HS-5 (cell line): ENCODE measurements around the gene SPEF1.

Source experiments
- DNase-seq: peaks from one replicate; pipeline ENCODE4 v3.0.0-alpha.2; 2012; ENCODE audit warnings: low read depth

SPEF1 gene

DNA sequence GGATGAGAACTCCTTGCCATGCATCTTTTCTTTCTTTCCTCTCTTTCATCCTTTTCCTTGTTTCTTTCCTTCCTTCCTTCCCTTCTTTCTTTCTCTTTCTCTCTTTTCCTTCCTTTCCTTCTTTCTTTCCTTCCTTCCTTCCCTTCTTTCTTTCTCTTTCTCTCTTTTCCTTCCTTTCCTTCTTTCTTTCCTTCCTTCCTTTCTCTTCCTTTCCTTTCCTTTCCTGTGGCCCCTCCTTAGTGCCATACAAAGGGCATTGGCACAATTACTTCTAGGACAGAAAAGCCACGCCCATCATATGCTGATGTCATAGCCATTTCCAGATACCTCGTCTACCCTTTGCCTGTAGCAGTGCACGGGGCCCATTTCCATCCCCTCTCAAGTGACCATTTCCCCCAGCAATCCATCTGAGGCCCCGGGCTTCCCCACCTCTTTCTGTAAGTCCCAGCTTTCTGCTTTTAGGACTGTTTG, 7.5 kb upstream of the SPEF1 start:
- DNase-seq, result no peak

DNA sequence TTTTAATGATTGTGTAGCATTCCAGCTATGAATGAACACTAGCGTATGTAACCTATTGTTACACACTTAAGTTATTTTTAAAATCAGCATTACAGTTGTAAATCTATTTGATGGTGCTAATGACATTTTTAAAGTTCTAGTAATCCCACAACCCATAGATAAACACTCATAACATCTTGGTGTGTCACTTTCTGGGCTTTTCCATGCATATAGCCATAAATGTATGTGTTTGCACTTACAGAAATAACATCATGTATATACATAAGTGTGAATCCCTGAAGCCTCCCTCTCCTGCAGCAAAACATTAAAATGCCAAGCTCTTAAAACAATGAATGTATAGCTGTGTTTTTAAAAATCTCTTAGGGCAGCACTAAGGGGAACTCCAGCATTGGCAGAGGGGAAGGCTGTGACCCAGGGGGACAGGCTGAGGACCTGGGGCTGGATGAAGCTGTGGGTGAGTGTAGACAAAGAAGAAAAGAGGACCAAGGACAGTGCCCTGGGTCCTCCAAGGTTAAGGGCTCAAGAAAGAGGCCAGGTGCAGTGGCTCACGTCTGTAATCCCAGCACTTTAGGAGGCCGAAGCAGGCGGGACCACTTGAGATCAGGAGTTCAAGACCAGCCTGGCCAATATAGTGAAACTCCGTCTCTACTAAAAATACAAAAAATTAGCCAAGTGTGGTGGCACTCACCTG, 6.2 kb upstream of the SPEF1 start:
- DNase-seq, result no peak

DNA sequence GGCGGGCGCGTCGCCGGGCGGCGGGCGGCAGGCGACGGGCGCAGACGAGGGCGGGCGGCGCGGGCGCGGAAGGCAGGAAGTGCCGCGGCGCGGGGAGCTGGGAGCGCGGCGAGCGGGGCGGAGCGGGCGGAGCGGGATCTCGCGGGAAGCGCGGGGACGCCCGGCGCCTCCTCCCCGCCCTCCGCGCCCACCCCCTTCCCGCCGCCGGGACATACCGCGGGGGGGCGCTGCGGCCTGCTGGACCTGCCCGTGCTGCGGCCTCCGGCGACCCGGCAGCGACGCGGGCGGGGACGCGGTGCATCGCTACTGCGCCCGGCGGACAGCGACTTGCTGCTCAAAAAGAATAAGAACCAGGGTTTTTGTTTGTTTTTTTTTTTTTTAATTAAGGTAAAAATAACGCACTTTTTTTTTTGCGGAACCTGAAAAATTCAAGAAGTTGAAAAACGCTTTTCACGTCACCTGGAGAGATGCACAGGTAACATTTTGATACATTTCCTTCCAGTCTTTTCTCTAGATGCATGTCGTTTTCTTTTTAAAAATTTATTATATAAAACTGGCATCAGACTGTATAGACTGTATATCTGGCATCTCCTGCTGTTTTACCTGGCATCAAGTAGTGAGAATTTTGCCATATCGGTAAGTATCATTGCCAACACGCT, 5.5 kb upstream of the SPEF1 start, which contains the start of gene CENPB:
TSS of gene CENPB (minus strand) at position 76 of the 659 bp plus-strand sequence. CDS start 257 bp downstream, outside the sequence.
- DNase-seq, result no peak

DNA sequence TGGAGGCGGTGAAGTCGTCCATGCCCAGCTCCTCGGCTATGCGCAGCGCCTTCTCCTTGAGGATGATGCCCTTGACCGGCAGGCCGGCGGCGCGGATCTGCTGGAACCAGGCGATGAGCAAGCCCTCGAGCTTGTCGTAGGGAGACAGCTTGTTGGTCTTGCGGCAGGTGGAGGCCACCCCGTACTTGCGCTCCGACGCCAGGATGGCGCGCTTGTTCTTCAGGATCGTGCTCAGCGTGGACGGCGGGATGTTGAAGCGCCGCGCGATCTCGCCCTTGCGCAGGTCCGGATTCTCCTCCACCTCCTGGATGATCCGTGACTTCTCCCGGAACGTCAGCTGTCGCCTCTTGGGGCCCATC, 4.9 kb upstream of the SPEF1 start:
- DNase-seq, result no peak

DNA sequence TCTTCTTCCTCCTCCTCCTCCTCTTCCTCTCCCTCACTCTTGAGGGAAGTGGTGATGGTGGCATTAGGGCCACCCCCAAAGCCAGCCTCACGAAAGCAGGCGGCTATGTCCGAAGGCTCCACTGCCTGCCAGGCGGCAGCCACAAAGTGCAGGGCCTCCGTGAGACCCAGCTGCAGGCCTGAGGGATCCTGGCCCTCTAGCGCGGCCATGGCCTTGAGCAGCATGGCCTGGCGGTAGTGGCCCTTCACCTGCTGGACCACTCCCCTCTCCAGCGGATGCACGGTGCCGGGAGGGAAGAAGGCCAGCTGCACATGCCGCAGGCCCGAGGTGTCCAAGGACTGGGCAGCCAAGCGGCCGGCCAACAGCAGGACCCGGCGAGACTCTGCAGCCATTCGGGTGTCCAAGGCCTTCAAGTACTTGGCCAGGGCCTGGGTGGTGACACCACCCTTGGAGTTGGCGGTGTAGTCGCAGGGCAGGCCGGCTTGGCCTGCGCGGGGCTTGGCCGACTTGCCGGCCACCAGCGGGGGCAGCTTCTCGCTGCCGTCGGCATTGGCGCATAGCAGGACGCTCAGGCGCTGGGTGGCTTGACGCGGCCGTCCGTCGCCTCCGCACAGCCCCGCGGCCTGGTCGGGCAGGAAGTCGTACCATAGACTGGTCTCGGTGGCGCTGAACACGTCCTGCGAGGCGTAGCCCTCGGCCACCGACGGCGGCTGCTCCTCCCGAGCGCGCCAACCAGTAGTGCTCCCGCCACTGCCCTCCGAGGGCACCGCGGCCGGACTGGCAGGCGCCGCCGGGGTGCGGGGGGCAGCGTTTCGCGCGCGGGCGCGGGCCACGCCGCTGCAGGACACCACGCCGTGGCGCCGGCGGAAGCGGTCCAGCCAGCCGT, 4.2 kb upstream of the SPEF1 start:
- no peak for DNase-seq

DNA sequence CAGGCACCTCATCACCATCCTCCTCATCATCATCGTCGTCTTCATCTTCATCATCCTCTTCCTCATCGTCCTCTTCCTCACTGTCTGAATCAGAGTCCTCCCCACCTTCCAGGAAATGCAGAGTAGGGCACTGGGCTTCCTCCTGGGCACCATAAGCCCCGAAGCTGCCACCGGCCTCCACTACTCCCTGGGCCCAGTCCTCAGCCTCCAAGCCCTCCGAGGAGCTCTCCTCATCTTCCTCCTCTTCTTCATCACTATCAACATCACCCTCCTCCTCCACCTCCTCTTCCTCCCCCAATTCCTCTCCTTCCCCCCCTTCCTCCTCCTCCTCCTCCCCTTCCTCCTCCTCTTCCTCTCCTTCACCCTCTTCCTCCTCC, 3.6 kb upstream of the SPEF1 start:
- DNase-seq, result no peak

DNA sequence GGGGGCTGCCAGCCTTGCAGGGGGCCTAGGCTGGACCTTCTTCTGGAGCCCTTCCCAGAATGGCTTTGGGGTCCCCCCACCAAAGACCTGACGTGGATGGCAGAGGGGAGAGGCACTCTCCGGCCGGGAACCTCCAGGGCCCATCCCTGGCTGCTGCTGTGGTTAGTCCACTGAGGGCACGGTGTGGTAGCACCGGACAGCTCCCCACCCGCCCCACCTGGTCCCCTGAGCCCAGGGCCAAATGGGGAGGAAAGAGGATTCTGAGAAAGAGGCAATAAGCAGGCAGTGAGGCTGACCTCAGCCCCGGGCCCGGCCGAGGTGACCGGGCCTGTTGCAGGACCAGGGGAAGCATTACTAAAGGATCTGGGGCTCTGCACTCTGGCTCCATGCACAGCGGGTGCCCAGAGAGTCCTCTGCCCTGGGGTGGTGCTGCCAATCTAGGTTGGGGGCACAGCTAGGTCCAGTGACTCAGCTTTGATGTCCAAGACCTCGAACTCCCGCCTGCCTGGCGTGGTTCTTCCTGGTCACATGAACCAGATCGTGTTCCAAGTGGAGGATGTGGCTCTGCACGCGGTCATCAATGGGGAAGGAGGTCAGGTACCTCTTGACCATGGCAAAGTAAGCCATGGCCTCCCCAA, 3.1 kb upstream of the SPEF1 start:
- no peak for DNase-seq

DNA sequence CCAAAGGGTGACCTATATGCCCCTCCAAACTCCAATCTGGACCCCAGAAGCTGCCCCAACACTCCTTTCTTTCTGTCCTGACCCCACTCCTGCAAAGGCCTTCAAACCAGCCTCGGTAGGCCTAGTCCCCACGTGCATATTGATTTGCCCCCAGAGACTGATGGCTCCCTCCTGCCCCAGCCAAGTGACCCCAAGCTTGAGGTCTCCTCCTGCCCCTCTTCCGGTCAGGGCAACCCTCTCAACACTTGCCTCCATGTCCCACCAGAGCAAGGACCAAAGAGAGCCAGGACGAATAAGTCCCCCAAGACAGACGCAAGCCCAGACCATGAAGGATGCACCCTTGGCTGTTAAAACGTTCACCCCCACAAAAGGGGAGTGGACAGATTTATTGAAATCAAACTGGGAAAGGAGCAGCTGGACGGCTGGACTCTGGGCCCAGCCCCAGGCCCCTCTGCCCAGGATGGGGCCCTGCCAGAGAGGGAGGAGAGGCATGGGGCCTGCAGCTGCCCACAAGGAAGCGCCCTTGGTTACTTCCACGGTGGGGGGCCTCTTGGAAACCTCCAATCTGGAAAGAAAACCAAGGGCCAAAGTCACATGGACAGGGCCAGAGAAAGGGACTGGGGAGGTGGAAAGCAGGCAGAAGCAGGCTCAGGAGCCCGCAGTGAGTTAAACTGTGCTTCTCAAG, 2.4 kb upstream of the SPEF1 start:
- no peak for DNase-seq

DNA sequence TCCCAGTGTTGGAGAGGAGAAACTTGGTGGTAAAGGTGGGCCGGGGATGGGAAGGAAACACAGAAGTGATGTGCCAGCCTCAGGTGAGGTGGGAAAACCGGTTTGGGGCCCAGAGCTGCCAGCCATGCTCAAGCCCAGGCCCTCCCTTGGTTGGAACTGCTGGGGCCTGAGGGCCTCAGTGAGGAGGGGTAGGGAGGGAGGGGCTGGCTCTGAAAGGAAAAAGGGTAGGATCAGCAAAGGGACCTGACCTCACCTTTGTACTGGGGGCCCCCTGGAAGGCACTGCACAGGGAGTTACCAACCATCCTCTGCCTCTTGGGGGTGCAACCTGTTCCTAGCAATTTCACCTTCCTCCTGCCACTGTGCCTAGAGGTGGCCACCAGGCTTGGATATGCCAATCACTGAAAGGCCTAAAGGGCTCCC, 1.8 kb upstream of the SPEF1 start:
- DNase-seq, result no peak

DNA sequence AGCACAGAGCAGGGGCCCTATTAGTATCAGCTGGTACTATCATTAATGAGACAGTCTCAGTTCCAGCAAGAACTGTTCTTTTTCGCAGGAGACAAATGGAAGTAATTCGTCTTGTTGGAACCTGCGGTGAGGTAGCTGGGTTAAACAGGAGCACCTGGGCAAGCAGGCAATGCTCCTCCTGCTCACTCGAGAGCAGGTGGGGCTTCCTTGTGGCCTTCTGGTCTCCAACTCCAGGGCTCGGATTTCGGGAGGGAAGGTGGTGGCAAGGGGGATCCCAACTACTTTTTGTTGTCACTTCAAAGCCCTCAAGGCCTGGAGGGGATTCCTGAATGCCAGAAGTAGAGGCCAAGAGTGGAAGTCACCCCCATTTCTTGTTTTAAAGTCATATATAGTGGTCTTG, 1.3 kb upstream of the SPEF1 start:
- no peak for DNase-seq

DNA sequence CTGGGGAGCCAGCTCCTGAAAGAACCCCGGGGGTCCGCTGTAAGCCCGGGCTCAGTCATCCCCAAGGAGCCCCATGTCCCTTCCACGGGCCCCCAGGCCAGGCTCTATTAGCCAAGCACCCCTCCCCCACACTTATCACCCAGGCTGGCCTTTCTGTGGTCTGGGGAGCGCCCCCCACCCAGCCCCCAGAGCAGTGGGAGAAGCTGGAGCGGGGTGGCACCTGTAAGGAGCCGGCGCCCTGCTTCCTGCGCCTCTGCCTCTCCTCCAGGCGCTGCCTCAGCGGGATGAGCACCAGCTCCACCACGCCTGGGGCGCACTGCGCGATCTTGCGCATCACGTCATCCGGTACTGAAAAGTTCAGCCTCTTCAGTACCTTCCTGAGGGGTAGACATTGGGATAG, 2.3 kb downstream of the SPEF1 start:
- DNase-seq, result no peak

DNA sequence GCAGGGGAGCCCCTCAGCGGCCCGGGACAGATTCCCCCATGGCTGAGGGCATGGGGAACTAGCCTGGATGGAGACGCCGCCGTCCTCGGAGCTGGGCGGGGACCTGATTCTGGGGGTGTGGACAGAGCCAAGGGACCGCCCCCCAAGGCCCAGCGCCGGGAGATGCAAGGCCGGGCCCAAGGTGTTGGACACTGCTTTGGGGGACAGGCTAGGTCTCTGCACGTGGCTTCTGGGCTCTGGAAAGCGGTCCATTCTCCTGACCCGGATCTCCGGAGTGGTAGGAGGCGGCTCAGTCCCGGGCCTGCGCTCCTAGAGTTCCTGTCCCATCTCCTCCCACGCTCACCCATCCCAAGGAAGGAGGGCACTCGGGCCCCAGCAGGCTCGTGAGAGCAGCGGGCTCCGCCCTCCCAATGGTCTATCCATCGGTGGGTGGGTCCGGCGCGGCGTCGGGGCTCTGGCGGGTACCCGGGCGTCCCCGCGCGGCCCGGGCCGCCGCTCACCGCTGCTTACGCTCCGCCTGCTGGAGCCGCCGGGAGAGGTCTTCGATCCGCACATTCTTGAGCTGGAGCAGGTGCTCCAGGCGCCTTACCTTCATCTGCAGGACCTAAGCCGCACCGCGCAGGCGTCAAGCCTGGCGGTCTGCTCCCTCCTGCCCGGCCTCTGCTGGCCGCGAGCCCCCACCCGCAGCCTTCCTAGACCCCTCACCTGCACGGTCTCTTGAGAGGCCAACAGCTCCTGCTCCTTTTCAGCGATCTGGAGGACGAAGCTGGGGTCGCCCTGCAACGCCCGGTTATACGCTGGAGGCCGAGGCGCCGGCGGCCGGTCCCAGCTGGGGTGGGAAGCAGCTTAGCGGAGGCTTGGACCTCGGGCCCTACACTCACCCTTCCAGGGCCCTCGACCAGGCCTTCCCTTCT, 3.3 kb downstream of the SPEF1 start:
- no peak for DNase-seq

DNA sequence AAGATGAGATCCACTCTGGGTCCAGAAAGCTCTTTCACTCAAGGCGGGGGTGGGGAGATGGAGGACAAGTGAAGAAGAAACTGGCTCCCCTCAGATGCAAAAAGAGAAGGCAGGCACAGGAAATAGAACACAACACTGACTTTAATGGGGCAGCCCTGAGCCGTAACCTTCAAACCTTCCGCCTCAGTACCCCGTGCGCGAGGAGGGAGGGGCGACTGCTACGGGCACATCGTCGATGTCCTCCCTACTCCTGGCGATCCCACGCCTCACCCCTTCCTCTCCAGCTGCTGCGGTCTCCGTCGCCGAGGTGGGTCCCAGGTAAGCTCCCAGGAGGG, 3.9 kb downstream of the SPEF1 start:
- no peak for DNase-seq

DNA sequence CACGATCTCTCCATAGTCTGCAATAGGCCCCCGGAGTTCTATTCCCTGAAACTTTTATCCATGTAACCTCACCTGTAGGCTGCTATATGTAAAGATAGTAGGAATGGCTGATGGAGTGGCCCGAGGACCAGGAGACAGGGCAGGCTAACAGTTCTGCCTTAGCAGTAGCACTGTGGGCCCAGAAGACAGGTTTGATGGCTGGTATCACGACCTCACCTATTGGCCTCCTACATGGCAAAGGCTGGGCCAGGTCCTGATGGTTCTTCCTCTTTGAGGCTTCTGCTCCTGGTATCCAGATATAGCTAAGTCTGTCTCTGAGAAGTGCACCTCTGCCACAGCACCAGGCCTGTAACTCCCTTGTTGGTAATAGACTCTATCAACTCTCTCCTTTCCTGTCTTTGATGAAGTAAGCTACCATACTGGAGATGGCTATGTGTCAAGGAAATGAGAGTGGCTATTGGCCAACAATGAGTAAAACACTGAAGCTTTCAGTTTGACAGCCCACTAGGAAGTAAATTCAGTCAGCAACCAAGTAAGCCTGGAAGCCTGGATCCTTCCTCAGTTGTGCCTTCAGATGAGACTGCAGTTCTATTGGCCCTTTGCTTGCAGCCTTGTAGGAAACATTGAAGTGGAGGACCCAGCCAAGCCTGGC, 5.7 kb downstream of the SPEF1 start:
- no peak for DNase-seq

DNA sequence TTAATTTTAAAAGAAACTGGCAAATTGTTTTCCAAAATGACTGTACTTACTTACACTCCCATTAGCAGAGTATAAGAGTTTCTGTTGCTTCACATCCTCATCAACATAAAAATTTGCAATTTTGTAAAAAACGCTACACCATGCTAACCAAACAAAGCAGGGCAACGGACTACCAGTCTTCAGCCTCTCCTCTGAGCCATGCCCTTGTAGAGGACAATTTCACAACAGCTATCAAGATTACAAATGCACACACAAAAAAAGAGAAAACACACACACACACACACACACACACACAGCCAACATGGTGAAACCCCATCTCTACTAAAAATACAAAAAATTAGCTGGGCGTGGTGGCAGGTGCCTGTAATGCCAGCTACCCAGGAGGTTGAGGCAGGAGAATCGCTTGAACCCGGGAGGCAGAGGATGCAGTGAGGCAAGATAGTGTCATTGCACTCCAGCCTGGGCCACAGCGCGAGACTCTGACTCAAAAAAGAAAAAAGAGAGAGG, 9.6 kb downstream of the SPEF1 start:
- no peak for DNase-seq

DNA sequence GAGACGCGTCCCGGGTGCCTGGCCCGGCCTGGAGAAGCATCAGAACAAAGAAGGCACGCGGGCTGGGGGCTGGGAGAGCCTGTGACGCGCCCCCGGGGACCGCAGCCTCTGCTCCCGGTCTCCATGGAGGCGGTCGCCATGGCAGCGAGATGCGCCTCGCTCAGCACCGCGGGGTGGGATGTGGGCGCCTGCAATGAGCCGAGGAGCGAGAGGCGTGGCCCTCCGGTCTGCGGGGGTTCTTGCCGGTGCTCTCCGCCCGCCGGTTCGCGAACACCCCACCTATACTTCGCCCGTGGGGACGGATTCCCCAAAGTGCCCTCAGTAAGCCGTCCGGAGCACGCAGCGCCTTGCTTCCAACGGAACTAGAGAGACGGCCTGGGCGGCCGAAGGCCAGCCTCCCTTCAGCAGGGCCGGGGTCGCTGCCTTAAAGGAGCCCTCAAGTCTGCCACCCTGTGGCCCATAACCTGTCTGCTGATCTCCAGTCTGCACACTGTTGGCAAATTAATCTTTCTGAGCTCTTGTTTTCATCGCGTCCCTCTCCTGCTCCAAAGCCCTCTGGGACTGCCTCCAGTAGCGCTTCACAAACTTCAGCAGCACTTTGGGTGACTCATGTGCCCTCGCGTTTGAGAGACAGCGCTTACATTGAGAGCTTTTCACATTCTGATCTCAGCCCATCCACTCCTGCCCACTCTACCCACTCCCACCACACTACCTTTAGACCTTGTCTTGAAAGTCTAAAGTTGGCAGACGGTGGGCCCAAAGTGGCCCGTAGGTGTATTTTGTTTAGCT, 12.7 kb downstream of the SPEF1 start:
- DNase-seq, result peak; percentile 69

DNA sequence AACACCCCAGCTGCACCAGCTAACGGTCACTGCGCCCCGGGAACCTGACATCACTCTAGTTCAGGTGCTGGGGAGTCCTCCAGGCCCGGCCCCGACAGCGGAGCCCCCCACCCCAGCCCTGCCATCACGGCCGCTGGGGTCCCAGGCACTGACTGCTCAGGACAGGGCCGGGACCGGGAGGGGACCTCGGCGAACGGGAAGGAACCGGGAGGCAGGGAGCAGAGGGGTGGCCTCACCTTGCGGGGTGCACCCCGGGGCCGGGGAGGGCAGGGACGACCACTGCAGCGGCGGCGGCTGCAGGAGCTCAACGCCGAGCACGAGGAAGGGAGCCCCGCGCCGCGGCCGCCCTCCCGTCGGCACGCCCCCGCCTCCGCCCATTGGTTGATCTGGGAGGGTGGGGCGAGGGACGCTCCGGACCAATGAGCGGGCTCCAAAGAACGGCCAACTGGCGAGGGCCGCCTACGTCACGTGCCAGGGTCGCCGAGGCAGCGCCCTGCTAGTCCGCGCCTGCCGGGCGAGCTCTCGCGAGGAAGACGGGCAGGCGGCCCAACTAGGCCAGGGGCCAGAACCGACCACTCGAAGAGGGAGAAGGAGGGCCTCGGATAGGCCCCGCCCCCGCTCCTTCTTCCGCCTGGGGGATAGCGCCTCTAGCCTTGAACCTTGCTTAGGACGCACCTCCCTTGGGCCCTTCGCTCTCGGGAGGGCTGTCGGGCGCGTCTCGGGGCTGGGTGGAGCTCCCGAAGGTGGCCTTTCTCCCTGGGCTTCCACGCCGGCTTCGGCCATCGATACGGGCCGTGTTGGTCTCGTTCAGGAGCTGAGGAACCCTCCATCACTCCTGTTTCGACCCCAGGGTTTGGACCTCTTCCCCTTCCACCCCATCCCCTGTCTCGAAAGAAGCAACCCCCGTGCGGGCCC, 13.6 kb downstream of the SPEF1 start, which contains the start of gene ADISSP:
TSS of gene ADISSP (minus strand) at position 327 of the 915 bp plus-strand sequence. CDS start 7,653 bp downstream, outside the sequence.
- peak; percentile 88 for DNase-seq

DNA sequence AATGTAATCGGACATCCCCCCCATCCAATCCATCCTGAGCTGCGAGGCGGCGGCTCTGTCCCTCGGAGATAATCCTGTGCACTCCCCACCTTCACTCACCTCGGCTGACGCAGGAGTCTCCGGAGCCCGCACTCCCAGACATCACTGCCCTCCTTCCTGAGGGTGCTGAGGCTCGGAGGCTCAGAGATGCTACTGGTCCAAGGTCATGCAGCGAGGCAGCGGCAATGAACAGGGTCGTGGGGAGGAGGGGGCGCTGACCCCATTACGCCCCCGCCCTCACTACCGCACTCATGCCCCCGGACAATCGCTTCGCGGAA, 14.2 kb downstream of the SPEF1 start:
- DNase-seq, result no peak
